ENCODE measurements around the gene PTRH2.
"Not testable (repeated sequence)": the region's sequence is repeated elsewhere in the genome, so short reads cannot be mapped to it uniquely, and the experiment has no call there.

Gene PTRH2

GRCh38 chr17:59666235-59666634 is 41.0 kb downstream of the PTRH2 start:
- no peak for DNase-seq

GRCh38 chr17:59656624-59657023 is 50.6 kb downstream of the PTRH2 start:
- not testable (repeated sequence) for DNase-seq

GRCh38 chr17:59652119-59652518 is 55.1 kb downstream of the PTRH2 start:
- DNase-seq: no peak

GRCh38 chr17:59651346-59651745 is 55.9 kb downstream of the PTRH2 start:
- DNase-seq: no peak

GRCh38 chr17:59650642-59651041 is 56.6 kb downstream of the PTRH2 start:
- DNase-seq: no peak

GRCh38 chr17:59649886-59650285 is 57.3 kb downstream of the PTRH2 start:
- DNase-seq: no peak
